K562 (cell line): ENCODE data around the gene FMOD. TPM values are rescaled to one million over a fixed set of nuclear protein-coding genes. Genes with fewer than 3 reads are reported as not detected.
A peak's percentile ranks its signal among the peaks of the same experiment; 100 is the strongest.

ENCODE experiments used
- BHLHE40 ChIP-seq: IDR thresholded peaks from 2 replicates; pipeline ENCODE4 v1.6.1; 2011; ENCODE audit warnings: low read length, improper control_type of control experiment
- IRF2 ChIP-seq: sonication (generic); formaldehyde crosslinking; IDR thresholded peaks from 2 replicates; pipeline ENCODE4 v1.8.1; 2022; ENCODE audit warnings: mild to moderate bottlenecking, missing genetic modification reagents
- L3MBTL2 ChIP-seq: fragments of 450-650 bp; IDR thresholded peaks from 2 replicates; pipeline ENCODE4 v1.6.1; 2016; ENCODE audit warnings: mild to moderate bottlenecking, moderate library complexity
- NFATC3 ChIP-seq: fragments of 450-650 bp; IDR thresholded peaks from 2 replicates; pipeline ENCODE4 v1.6.1; 2017; ENCODE audit warnings: mild to moderate bottlenecking
- PHF21A ChIP-seq: fragments of 450-650 bp; IDR thresholded peaks from 2 replicates; pipeline ENCODE4 v1.6.1; 2017; ENCODE audit warnings: low read depth, borderline replicate concordance
- PTRF ChIP-seq: fragments of 450-650 bp; IDR thresholded peaks from 2 replicates; pipeline ENCODE4 v1.6.1; 2016; ENCODE audit warnings: mild to moderate bottlenecking, missing genetic modification characterization, missing compliant biosample characterization
- RFX5 ChIP-seq: IDR thresholded peaks from 2 replicates; pipeline ENCODE4 v1.6.1; 2011; ENCODE audit warnings: low read depth, mild to moderate bottlenecking, improper control_type of control experiment, low read length
- SPI1 ChIP-seq: IDR thresholded peaks from 2 replicates; pipeline ENCODE4 v1.6.1; 2011; ENCODE audit warnings: low read depth, low read length, control low read depth, borderline replicate concordance
- STAT5A ChIP-seq: IDR thresholded peaks from 2 replicates; pipeline ENCODE4 v1.6.1; 2012; ENCODE audit warnings: low read length, inconsistent platforms, borderline replicate concordance
- ZEB2 ChIP-seq: fragments of 450-650 bp; IDR thresholded peaks from 2 replicates; pipeline ENCODE4 v1.6.1; 2016
- ZFPM2 ChIP-seq: fragments of 250-450 bp; sonication (Bioruptor Pico); IDR thresholded peaks from 2 replicates; pipeline ENCODE4 v1.5.1; 2022; ENCODE audit warnings: mild to moderate bottlenecking
- ZNF133 ChIP-seq: fragments of 250-450 bp; sonication (Bioruptor Pico); IDR thresholded peaks from 2 replicates; pipeline ENCODE4 v1.4.0; 2020; ENCODE audit warnings: mild to moderate bottlenecking
- ZNF146 ChIP-seq: IDR thresholded peaks from one replicate; pipeline ENCODE4 v1.6.1; 2018; ENCODE audit warnings: missing compliant biosample characterization; ENCODE audit not compliant: unreplicated experiment
- ZNF668 ChIP-seq: fragments of 250-450 bp; sonication (Bioruptor Pico); IDR thresholded peaks from 2 replicates; pipeline ENCODE4 v1.8.0; 2022; ENCODE audit warnings: mild to moderate bottlenecking, inconsistent platforms
- ZNF707 ChIP-seq: fragments of 250-450 bp; sonication (Bioruptor Pico); conservative IDR thresholded peaks from 2 replicates; pipeline ENCODE4 v1.8.0; 2022; ENCODE audit warnings: inconsistent platforms, mild to moderate bottlenecking, moderate library complexity
- ZNF76 ChIP-seq: fragments of 250-450 bp; sonication (Bioruptor Pico); IDR thresholded peaks from 2 replicates; pipeline ENCODE4 v1.4.0; 2020; ENCODE audit warnings: mild to moderate bottlenecking, moderate library complexity, borderline replicate concordance
- polyA plus RNA-seq, 8 experiments: library from polyadenylated mRNA; depleted of rRNA in 4 of 8; stranded (reverse) in 5 of 8; unstranded in 3 of 8; fragments of >200 nt; fragmentation: Nextera tagmentation in 2 of 8; fragmentation: Illumina TruSeq in 1 of 8; extraction: Ambion mirVana in 2 of 8; extraction: Trizol in 1 of 8; gene quantifications; 2 replicates each; pipeline versions ENCODE4 v1.2.1 to v1.2.3, GENCODE V29; 2011 to 2014; ENCODE audit warnings: inconsistent platforms in 1 of 8, missing spikeins in 1 of 8
- total RNA-seq, 7 experiments: library from RNA; depleted of rRNA in 6 of 7; stranded (reverse); fragments of >200 nt in 6 of 7; fragmentation: Illumina TruSeq in 2 of 7; extraction: Trizol in 2 of 7; gene quantifications; 2 replicates each; pipeline versions ENCODE4 v1.2.1 to v1.2.3, GENCODE V29; 2011 to 2021; ENCODE audit warnings: low replicate concordance in 1 of 7
- TF ChIP-seq, protein P1 (sequence below): fragments of 250-450 bp; sonication (Bioruptor Pico); IDR thresholded peaks from 2 replicates; pipeline ENCODE4 v1.5.0; 2021; ENCODE audit warnings: mild to moderate bottlenecking, borderline replicate concordance
- TF ChIP-seq, protein P2 (sequence below): fragments of 450-650 bp; formaldehyde crosslinking; IDR thresholded peaks from 2 replicates; pipeline ENCODE4 v1.4.0; 2022; ENCODE audit warnings: missing genetic modification characterization
- TF ChIP-seq, protein P3 (sequence below): fragments of 450-650 bp; IDR thresholded peaks from 2 replicates; pipeline ENCODE4 v1.6.1; 2016
- TF ChIP-seq, protein P4 (sequence below), 2 experiments: fragments of 450-650 bp; IDR thresholded peaks; 2 replicates each; pipeline ENCODE4 v1.6.1; 2016

Gene FMOD
- total and polyA plus RNA-seq, 9 of the 15 experiments (the other 6 are each of a cell fraction or from before 2014, with no cell fraction given), result 0.03 to 0.13 (median 0.03) TPM; not detected in 6

DNA sequence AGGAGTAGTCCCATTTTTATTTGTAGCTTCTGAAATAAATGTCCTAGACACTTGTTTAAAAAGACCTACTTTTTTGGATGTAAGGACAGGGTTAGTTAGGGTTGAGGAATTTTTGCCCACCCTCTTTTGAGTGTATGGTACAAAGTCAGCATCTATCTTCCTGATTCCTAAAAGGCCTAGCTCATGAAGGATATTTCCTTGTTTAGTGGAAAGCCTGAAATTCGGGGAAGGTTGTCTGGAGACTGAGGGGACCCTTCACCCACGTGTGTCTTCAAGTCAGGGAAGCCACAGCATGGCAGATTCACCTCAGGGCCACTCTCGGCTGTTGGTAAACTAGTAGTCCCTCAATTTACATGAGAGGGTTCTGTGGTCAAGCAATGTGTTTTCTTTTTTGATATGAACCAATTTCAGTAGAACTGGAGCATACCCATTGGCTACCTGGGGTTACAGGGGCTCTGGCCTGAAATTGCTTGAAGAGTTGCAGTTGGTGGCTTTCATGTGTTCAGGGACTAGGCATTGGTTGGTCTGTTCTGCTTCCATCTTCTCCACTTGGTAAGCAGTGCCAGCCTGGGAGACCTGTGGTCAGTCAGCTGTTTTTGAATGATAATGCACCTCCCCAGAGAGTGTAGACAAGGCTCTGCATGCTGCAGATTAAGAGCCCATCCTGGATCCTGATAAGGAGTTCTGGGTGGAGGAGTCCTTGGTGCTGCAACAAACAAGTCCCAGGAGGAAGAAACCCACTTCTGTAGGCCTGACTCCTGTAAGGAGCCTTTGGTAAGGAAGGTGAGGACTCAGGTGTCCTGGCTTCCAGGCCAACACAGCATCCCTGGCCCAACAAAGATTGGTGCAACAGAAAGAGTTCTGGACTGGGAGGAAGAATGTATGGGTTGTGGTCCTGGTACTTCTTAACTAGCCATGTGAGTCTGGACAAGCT, 39.3 kb downstream of the FMOD start (continued):
- TF ChIP-seq, protein P1, sequence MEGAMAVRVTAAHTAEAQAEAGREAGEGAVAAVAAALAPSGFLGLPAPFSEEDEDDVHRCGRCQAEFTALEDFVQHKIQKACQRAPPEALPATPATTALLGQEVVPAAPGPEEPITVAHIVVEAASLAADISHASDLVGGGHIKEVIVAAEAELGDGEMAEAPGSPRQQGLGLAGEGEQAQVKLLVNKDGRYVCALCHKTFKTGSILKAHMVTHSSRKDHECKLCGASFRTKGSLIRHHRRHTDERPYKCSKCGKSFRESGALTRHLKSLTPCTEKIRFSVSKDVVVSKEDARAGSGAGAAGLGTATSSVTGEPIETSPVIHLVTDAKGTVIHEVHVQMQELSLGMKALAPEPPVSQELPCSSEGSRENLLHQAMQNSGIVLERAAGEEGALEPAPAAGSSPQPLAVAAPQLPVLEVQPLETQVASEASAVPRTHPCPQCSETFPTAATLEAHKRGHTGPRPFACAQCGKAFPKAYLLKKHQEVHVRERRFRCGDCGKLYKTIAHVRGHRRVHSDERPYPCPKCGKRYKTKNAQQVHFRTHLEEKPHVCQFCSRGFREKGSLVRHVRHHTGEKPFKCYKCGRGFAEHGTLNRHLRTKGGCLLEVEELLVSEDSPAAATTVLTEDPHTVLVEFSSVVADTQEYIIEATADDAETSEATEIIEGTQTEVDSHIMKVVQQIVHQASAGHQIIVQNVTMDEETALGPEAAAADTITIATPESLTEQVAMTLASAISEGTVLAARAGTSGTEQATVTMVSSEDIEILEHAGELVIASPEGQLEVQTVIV, result no peak
- TF ChIP-seq ZNF76, result peak; percentile 41; the same call in 1 of the 2 replicates
- no peak for TF ChIP-seq ZNF707 (CRISPR knock-in tag)
- no peak for TF ChIP-seq ZNF133 (CRISPR knock-in tag)
- 0 out of 2 replicates have a peak, but pooled peaks have one; percentile 5 for TF ChIP-seq ZNF668
- peak; percentile 76; the same call in 1 of the 2 replicates for TF ChIP-seq L3MBTL2
- no peak for TF ChIP-seq SPI1
- TF ChIP-seq IRF2, result no peak
- peak; percentile 85 for TF ChIP-seq BHLHE40
- TF ChIP-seq, protein P2, sequence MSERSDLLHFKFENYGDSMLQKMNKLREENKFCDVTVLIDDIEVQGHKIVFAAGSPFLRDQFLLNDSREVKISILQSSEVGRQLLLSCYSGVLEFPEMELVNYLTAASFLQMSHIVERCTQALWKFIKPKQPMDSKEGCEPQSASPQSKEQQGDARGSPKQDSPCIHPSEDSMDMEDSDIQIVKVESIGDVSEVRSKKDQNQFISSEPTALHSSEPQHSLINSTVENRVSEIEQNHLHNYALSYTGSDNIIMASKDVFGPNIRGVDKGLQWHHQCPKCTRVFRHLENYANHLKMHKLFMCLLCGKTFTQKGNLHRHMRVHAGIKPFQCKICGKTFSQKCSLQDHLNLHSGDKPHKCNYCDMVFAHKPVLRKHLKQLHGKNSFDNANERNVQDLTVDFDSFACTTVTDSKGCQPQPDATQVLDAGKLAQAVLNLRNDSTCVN (CRISPR knock-in tag), result no peak
- no peak for TF ChIP-seq ZFPM2
- peak; percentile 96 for TF ChIP-seq STAT5A
- peak; percentile 89 for TF ChIP-seq ZEB2
- TF ChIP-seq, protein P3, sequence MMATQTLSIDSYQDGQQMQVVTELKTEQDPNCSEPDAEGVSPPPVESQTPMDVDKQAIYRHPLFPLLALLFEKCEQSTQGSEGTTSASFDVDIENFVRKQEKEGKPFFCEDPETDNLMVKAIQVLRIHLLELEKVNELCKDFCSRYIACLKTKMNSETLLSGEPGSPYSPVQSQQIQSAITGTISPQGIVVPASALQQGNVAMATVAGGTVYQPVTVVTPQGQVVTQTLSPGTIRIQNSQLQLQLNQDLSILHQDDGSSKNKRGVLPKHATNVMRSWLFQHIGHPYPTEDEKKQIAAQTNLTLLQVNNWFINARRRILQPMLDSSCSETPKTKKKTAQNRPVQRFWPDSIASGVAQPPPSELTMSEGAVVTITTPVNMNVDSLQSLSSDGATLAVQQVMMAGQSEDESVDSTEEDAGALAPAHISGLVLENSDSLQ, result peak; percentile 26
- TF ChIP-seq, protein P4, sequence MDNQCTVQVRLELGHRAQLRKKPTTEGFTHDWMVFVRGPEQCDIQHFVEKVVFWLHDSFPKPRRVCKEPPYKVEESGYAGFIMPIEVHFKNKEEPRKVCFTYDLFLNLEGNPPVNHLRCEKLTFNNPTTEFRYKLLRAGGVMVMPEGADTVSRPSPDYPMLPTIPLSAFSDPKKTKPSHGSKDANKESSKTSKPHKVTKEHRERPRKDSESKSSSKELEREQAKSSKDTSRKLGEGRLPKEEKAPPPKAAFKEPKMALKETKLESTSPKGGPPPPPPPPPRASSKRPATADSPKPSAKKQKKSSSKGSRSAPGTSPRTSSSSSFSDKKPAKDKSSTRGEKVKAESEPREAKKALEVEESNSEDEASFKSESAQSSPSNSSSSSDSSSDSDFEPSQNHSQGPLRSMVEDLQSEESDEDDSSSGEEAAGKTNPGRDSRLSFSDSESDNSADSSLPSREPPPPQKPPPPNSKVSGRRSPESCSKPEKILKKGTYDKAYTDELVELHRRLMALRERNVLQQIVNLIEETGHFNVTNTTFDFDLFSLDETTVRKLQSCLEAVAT (IDR thresholded peaks at IDR 0.05), result peak; percentile 50 to 98; a peak in 2 of 4 replicates
- TF ChIP-seq RFX5, result no peak
- no peak for TF ChIP-seq NFATC3
- no peak for TF ChIP-seq ZNF146
- TF ChIP-seq PHF21A, result peak; percentile 40; the same call in 1 of the 2 replicates
- TF ChIP-seq PTRF (tag), result no peak
